IMR-90 (cell line): Measurements from ENCODE around the gene LIMK2. TPM values are rescaled to one million over a fixed set of nuclear protein-coding genes. Genes with fewer than 3 reads are reported as not detected.

Experiments used
- ATAC-seq: fragments of 200-7000 bp; cut with Tn5 transposase; 2 replicates; pipeline ENCODE4 v1.9.1; 2020; ENCODE audit warnings: low read depth, mild to moderate bottlenecking, moderate library complexity
- Bru-seq: library from RNA; stranded (reverse); fragments of 400-500 nt; gene quantifications from one replicate; lab custom pipeline; 2021; lab: Mats Ljungman, UMichigan
- BruChase-seq, 2 experiments: library from RNA; stranded (reverse); fragments of 400-500 nt; gene quantifications; one replicate each; lab custom pipeline; 2021; lab: Mats Ljungman, UMichigan
- BruUV-seq: library from RNA; stranded (reverse); fragments of 400-500 nt; replicated peaks from 2 replicates; lab custom pipeline; 2021; lab: Mats Ljungman, UMichigan
- CTCF ChIA-PET: fragments of 300-600 bp; formaldehyde crosslinking; extraction: SDS; loops from one replicate; lab custom pipeline; 2021; ENCODE audit warnings: antibody characterized with exemption; lab: Yijun Ruan, JAX
- POLR2A ChIA-PET: fragments of 300-600 bp; sonication (Branson Sonifier 250); formaldehyde crosslinking; loops from one replicate; lab custom pipeline; 2022; ENCODE audit warnings: antibody characterized with exemption; ENCODE audit not compliant: unreplicated experiment; lab: Charles Lee
- DNase-seq: peaks from one replicate; pipeline ENCODE4 v3.0.0; 2013
- H2AFZ ChIP-seq: replicated peaks from 2 replicates; pipeline ENCODE3; 2013; ENCODE audit warnings: low read length, mild to moderate bottlenecking; ENCODE audit not compliant: poor library complexity
- H2AK5ac ChIP-seq: 2 replicates; pipeline ENCODE4 v1.6.1; 2013; ENCODE audit warnings: low read depth, low read length, inconsistent platforms
- H2AK9ac ChIP-seq: replicated peaks from 2 replicates; pipeline ENCODE3; 2013; ENCODE audit warnings: mild to moderate bottlenecking, low read depth, low read length, moderate library complexity; ENCODE audit not compliant: poor library complexity
- H2BK120ac ChIP-seq: 2 replicates; pipeline ENCODE4 v1.6.1; 2013; ENCODE audit warnings: low read depth, low read length, inconsistent platforms
- H2BK15ac ChIP-seq: 3 replicates; pipeline ENCODE4 v1.6.1; 2013; ENCODE audit warnings: low read depth, low read length, inconsistent platforms
- H2BK20ac ChIP-seq: 2 replicates; pipeline ENCODE4 v1.6.1; 2013; ENCODE audit warnings: low read depth, mild to moderate bottlenecking, inconsistent platforms, low read length, moderate library complexity
- H2BK5ac ChIP-seq: 2 replicates; pipeline ENCODE4 v1.6.1; 2013; ENCODE audit warnings: mild to moderate bottlenecking, low read depth, low read length, inconsistent platforms; ENCODE audit not compliant: poor library complexity, severe bottlenecking
- H3K14ac ChIP-seq: replicated peaks from 2 replicates; pipeline ENCODE4 v1.6.1; 2013; ENCODE audit warnings: low read depth, low read length, inconsistent platforms
- H3K18ac ChIP-seq: 2 replicates; pipeline ENCODE4 v1.6.1; 2013; ENCODE audit warnings: low read depth, low read length, control low read depth
- H3K23ac ChIP-seq: 2 replicates; pipeline ENCODE4 v1.6.1; 2013; ENCODE audit warnings: low read depth, low read length, inconsistent platforms
- H3K27ac ChIP-seq: 2 replicates; pipeline ENCODE4 v1.5.1; 2013; ENCODE audit warnings: mild to moderate bottlenecking, control low read depth, low read length; ENCODE audit not compliant: insufficient read depth
- H3K27me3 ChIP-seq: 2 replicates; pipeline ENCODE4 v1.6.1; 2013; ENCODE audit warnings: low read length; ENCODE audit not compliant: control insufficient read depth, insufficient read depth
- H3K36me3 ChIP-seq: 2 replicates; pipeline ENCODE4 v1.6.1; 2013; ENCODE audit warnings: low read length, mixed read lengths; ENCODE audit not compliant: control insufficient read depth, insufficient read depth
- H3K4ac ChIP-seq: 2 replicates; pipeline ENCODE4 v1.6.1; 2013; ENCODE audit warnings: low read depth, low read length, inconsistent platforms
- H3K4me1 ChIP-seq: 2 replicates; pipeline ENCODE4 v1.6.1; 2013; ENCODE audit warnings: low read length, mixed read lengths; ENCODE audit not compliant: control insufficient read depth, insufficient read depth
- H3K4me2 ChIP-seq: 2 replicates; pipeline ENCODE4 v1.6.1; 2013; ENCODE audit warnings: low read depth, mild to moderate bottlenecking, control low read depth, low read length, moderate library complexity
- H3K4me3 ChIP-seq: 2 replicates; pipeline ENCODE4 v1.5.1; 2013; ENCODE audit warnings: low read depth, mild to moderate bottlenecking, control low read depth, low read length, moderate library complexity; ENCODE audit not compliant: insufficient read depth
- H3K56ac ChIP-seq: 2 replicates; pipeline ENCODE4 v1.6.1; 2013; ENCODE audit warnings: low read length, inconsistent platforms; ENCODE audit not compliant: insufficient read depth; ENCODE audit errors: extremely low read depth
- H3K79me1 ChIP-seq, 2 experiments: 2 replicates each; pipeline ENCODE4 v1.6.1; 2013; ENCODE audit warnings: low read length in 2 of 2, inconsistent platforms in 1 of 2, low read depth in 1 of 2
- H3K9ac ChIP-seq: 2 replicates; pipeline ENCODE4 v1.6.1; 2013; ENCODE audit warnings: low read depth, low read length, control low read depth
- H3K9me1 ChIP-seq: 2 replicates; pipeline ENCODE4 v1.6.1; 2013; ENCODE audit warnings: low read length, inconsistent platforms; ENCODE audit not compliant: insufficient read depth
- H3K9me3 ChIP-seq: 2 replicates; pipeline ENCODE4 v1.6.1; 2013; ENCODE audit warnings: low read length; ENCODE audit not compliant: control insufficient read depth, insufficient read depth
- H4K20me1 ChIP-seq: 2 replicates; pipeline ENCODE4 v1.6.1; 2013; ENCODE audit warnings: low read length, inconsistent platforms; ENCODE audit not compliant: insufficient read depth
- H4K5ac ChIP-seq: 2 replicates; pipeline ENCODE4 v1.6.1; 2013; ENCODE audit warnings: mild to moderate bottlenecking, low read depth, low read length, control low read depth
- H4K8ac ChIP-seq, 2 experiments: 2 replicates each; pipeline ENCODE4 v1.6.1; 2013; ENCODE audit warnings: low read depth in 2 of 2, low read length in 2 of 2, control low read depth in 1 of 2, inconsistent platforms in 1 of 2
- H4K91ac ChIP-seq: 2 replicates; pipeline ENCODE4 v1.6.1; 2013; ENCODE audit warnings: low read depth, low read length, inconsistent platforms; ENCODE audit not compliant: insufficient read depth
- BHLHE40 ChIP-seq: fragments of 150-350 bp; IDR thresholded peaks from 2 replicates; pipeline ENCODE4 v1.6.1; 2016; ENCODE audit warnings: mild to moderate bottlenecking, low read depth, low read length
- CHD1 ChIP-seq: IDR thresholded peaks from 2 replicates; pipeline ENCODE4 v1.6.1; 2012; ENCODE audit warnings: low read depth, low read length, improper control_type of control experiment
- CTCF ChIP-seq: conservative IDR thresholded peaks from 2 replicates; pipeline ENCODE4 v1.5.1; 2012; ENCODE audit warnings: mild to moderate bottlenecking, low read depth, low read length, improper control_type of control experiment
- FOS ChIP-seq: fragments of 150-350 bp; IDR thresholded peaks from 2 replicates; pipeline ENCODE4 v1.6.1; 2016; ENCODE audit warnings: low read depth, low read length
- MAFK ChIP-seq: IDR thresholded peaks from 2 replicates; pipeline ENCODE4 v1.6.1; 2012; ENCODE audit warnings: low read depth, low read length, improper control_type of control experiment
- MAZ ChIP-seq: IDR thresholded peaks from 2 replicates; pipeline ENCODE4 v1.6.1; 2012; ENCODE audit warnings: low read depth, mild to moderate bottlenecking, low read length, improper control_type of control experiment, moderate library complexity, borderline replicate concordance
- MXI1 ChIP-seq: IDR thresholded peaks from 2 replicates; pipeline ENCODE4 v1.6.1; 2012; ENCODE audit warnings: low read depth, mild to moderate bottlenecking, low read length, moderate library complexity, borderline replicate concordance
- NFE2L2 ChIP-seq: fragments of 150-350 bp; IDR thresholded peaks from 2 replicates; pipeline ENCODE4 v1.6.1; 2016; ENCODE audit warnings: low read depth, mild to moderate bottlenecking, low read length
- RAD21 ChIP-seq: IDR thresholded peaks from 2 replicates; pipeline ENCODE4 v1.6.1; 2012; ENCODE audit warnings: low read length, improper control_type of control experiment
- RCOR1 ChIP-seq: IDR thresholded peaks from 2 replicates; pipeline ENCODE4 v1.6.1; 2012; ENCODE audit warnings: mild to moderate bottlenecking, low read length, improper control_type of control experiment; ENCODE audit not compliant: insufficient replicate concordance
- RFX5 ChIP-seq: IDR thresholded peaks from 2 replicates; pipeline ENCODE4 v1.8.0; 2012; ENCODE audit warnings: low read depth, mild to moderate bottlenecking, low read length, moderate library complexity
- USF2 ChIP-seq: fragments of 150-350 bp; IDR thresholded peaks from 2 replicates; pipeline ENCODE4 v1.6.1; 2017; ENCODE audit warnings: mild to moderate bottlenecking, antibody characterized with exemption, low read length, low read depth
- WGBS, 2 experiments: methylation state at CpG; one replicate each; pipeline versions ENCODE4 v1.1.5 to v1.1.7; 2013; ENCODE audit warnings: missing lambda C conversion rate in 2 of 2; ENCODE audit not compliant: insufficient read length in 1 of 2; ENCODE audit errors: extremely low coverage in 2 of 2; 5-methylcytosine and 5-hydroxymethylcytosine counted together
- dilution Hi-C: fragments of 300-500 bp; cut with HindIII; formaldehyde crosslinking; loops from one replicate; pipeline ENCODE4 v1.14.3; 2018; ENCODE audit warnings: low sequenced_read_pairs; ENCODE audit not compliant: unreplicated experiment
- in situ Hi-C: fragments of 300-500 bp; cut with MboI; formaldehyde crosslinking; loops from 3 replicates; pipeline ENCODE4 v1.14.3; 2019; ENCODE audit warnings: low sequenced_read_pairs, inconsistent platforms, mixed read lengths
- intact Hi-C: fragments of 100-400 bp; cut with micrococcal nuclease; formaldehyde crosslinking; loops from 2 replicates; pipeline ENCODE4 v1.10.0; 2022
- long read RNA-seq: library from polyadenylated mRNA; unstranded; transcript quantifications from one replicate; pipeline ENCODE4 v2.0.0, GENCODE V29; 2021; ENCODE audit not compliant: unreplicated experiment
- polyA plus RNA-seq, 3 experiments: library from polyadenylated mRNA; depleted of rRNA; stranded (reverse); fragments of >200 nt; gene quantifications; 2 replicates each; pipeline ENCODE4 v1.2.3, GENCODE V29; 2012; ENCODE audit warnings: low replicate concordance in 1 of 3
- total RNA-seq: library from RNA; depleted of rRNA; stranded (reverse); fragments of >200 nt; gene quantifications from 2 replicates; pipeline ENCODE4 v1.2.3, GENCODE V29; 2012; rRNA removed

The LIMK2 gene
- 25.0 and 31.9 TPM in 2 replicates for total RNA-seq
- 14.0 and 14.5 TPM in 2 replicates for polyA plus RNA-seq (2012; rRNA removed)
- polyA plus RNA-seq (2012; cell fraction: cytosol; rRNA removed), result 7.5 and 8.9 TPM in 2 replicates
- 24.8 and 31.3 TPM in 2 replicates for polyA plus RNA-seq (2012; cell fraction: nucleus; rRNA removed; ENCODE audit: low replicate concordance)
- percentile 60 among the genes with signal in this experiment for Bru-seq, nascent RNA
- BruChase-seq, experiment 1, labeled RNA remaining after a 6-hour chase, result percentile 69 among the genes with signal in this experiment
- percentile 64 among the genes with signal in this experiment for BruChase-seq, experiment 2, labeled RNA remaining after a 2-hour chase
- long read RNA-seq, partial matches to known transcripts, result 7 of 15 reads
- long read RNA-seq, other reads (novel, unspliced or antisense), result 4 of 15 reads

- Histone ChIP-seq H3K4me3 (peak within 1 kb of the TSS; percentile 80), H3K4me2 (peak within 1 kb of the TSS; percentile 75), H4K8ac (peak within 1 kb of the TSS; percentile 60 to 81), H3K4ac (peak within 1 kb of the TSS; percentile 72), H3K4me1 (peaks cover 4% of the 10 kb centered on the region; the same call in 1 of the 2 replicates), H3K9ac (peak within 1 kb of the TSS; percentile 66), H2BK20ac (no peak within 1 kb of the TSS; the same call in 1 of the 2 replicates), H2BK5ac (peak within 1 kb of the TSS; percentile 37), H2BK15ac (peak within 1 kb of the TSS; percentile 32; the same call in 1 of the 3 replicates), H3K9me1 (peaks cover 10% of the 10 kb centered on the region), H3K36me3 (no peaks in the 10 kb centered on the region; the same call in 1 of the 2 replicates), H3K14ac (peak within 1 kb of the TSS; percentile 78), H4K20me1 (no peaks in the 10 kb centered on the region), H3K23ac (peak within 1 kb of the TSS; percentile 84), H2BK120ac (peak within 1 kb of the TSS; percentile 54), H3K56ac (peak within 1 kb of the TSS; percentile 87), H2AFZ (peak within 1 kb of the TSS; percentile 98), H3K27me3 (no peaks in the 10 kb centered on the region), H4K5ac (peak within 1 kb of the TSS; percentile 36; the same call in 1 of the 2 replicates), H3K79me1 (peaks cover 28 to 38% of the 10 kb centered on the region in 2 experiments), H2AK9ac (peak within 1 kb of the TSS; percentile 48), H3K27ac (peak within 1 kb of the TSS; percentile 30), H2AK5ac (peak within 1 kb of the TSS; percentile 17), H3K18ac (no peak within 1 kb of the TSS; the same call in 1 of the 2 replicates), H4K91ac (peak within 1 kb of the TSS; percentile 66; the same call in 1 of the 2 replicates), H3K9me3 (no peaks in the 10 kb centered on the region)
- intact Hi-C loops, result loop anchor here (2.0 to 5.0 kb wide), 3 partner anchors 19 to 105 kb away; partner anchors contain the start of gene SELENOM
- ATAC-seq (peak; percentile 99), DNase-seq (peak; percentile 73)
- ChIA-PET POLR2A (no interaction called here), CTCF (interaction anchor here (0.5 to 2.0 kb wide), 6 partner anchors 18 to 200 kb away, joined by 3 to 10 read pairs (median 3); no protein-coding TSS in a partner anchor)
- BruUV-seq, result no TSS peak
- dilution Hi-C loops, result no loop called here
- WGBS, 2 experiments, result 0% methylated on average over 21 of the region's 64 CpGs; no CpG with 5 or more reads in 1 of the 2 experiments
- in situ Hi-C loops, result no loop called here
- peak; percentile 70 for TF ChIP-seq RAD21
- TF ChIP-seq FOS, result no peak
- no peak for TF ChIP-seq USF2
- peak; percentile 95 for TF ChIP-seq MAZ
- no peak for TF ChIP-seq MAFK
- no peak; the same call in 1 of the 2 replicates for TF ChIP-seq BHLHE40
- no peak; the same call in none of the 2 replicates for TF ChIP-seq MXI1
- TF ChIP-seq CTCF, result peak; percentile 92
- TF ChIP-seq RCOR1, result peak; percentile 10
- TF ChIP-seq CHD1, result no peak
- TF ChIP-seq RFX5, result no peak
- no peak for TF ChIP-seq NFE2L2
These were observed at the start of gene LIMK2 for GRCh38 chr22:31211862-31212730. LIMK2 (plus strand) TSS chr22:31212298; CDS start chr22:31212409, 111 bp downstream.
